Measurements from ENCODE around the gene AP3B2.

Gene AP3B2

GRCh38 chr15:82630033-82630432 is 79.6 kb downstream of the AP3B2 start:
- DNase-seq (ENCODE audit: low read depth in 1 of 2, low spot score in 1 of 2), result no peak
- no peak overlapping the region for H3K4me3 ChIP-seq (replicated peaks; ENCODE audit: insufficient read depth, low read length)
- no peak for TF ChIP-seq POLR2AphosphoS5 (IDR thresholded peaks at IDR 0.05; ENCODE audit: low read depth)
- no peak for TF ChIP-seq GABPA (IDR thresholded peaks at IDR 0.05; ENCODE audit: low read depth)
- TF ChIP-seq SPI1 (IDR thresholded peaks at IDR 0.05; ENCODE audit: borderline replicate concordance, low read depth), result no peak
- no peak for TF ChIP-seq REST (IDR thresholded peaks at IDR 0.05; ENCODE audit: insufficient replicate concordance, low read depth)
- TF ChIP-seq CTCF (IDR thresholded peaks at IDR 0.05; ENCODE audit: insufficient read depth, low read length), result no peak

GRCh38 chr15:82625136-82625535 is 84.5 kb downstream of the AP3B2 start:
- no peak for TF ChIP-seq SPI1 (IDR thresholded peaks at IDR 0.05; ENCODE audit: borderline replicate concordance, low read depth)
- no peak overlapping the region for H3K27ac ChIP-seq (replicated peaks)
- DNase-seq (ENCODE audit: low read depth in 1 of 2, low spot score in 1 of 2), result no peak
- no peaks in the 10 kb centered on the region for H3K27me3 ChIP-seq (ENCODE audit: insufficient read depth, poor library complexity, severe bottlenecking)
- no peak overlapping the region for H3K4me3 ChIP-seq (replicated peaks; ENCODE audit: insufficient read depth, low read length)

More at GRCh38 chr15:82630033-82630432, 79.6 kb downstream of the AP3B2 start:
- H3K27me3 ChIP-seq (ENCODE audit: insufficient read depth, poor library complexity, severe bottlenecking), result peaks cover 2% of the 10 kb centered on the region
- H3K27ac ChIP-seq (replicated peaks), result no peak overlapping the region

- no peak for TF ChIP-seq POLR2AphosphoS5 (IDR thresholded peaks at IDR 0.05; ENCODE audit: low read depth)
- TF ChIP-seq SPI1 (IDR thresholded peaks at IDR 0.05; ENCODE audit: borderline replicate concordance, low read depth), result no peak
- TF ChIP-seq GABPA (IDR thresholded peaks at IDR 0.05; ENCODE audit: low read depth), result no peak
- TF ChIP-seq REST (IDR thresholded peaks at IDR 0.05; ENCODE audit: insufficient replicate concordance, low read depth), result no peak
- TF ChIP-seq CTCF (IDR thresholded peaks at IDR 0.05; ENCODE audit: insufficient read depth, low read length), result no peak
- DNase-seq (ENCODE audit: low read depth in 1 of 2, low spot score in 1 of 2), result no peak
- Histone ChIP-seq H3K27me3 (ENCODE audit: insufficient read depth, poor library complexity, severe bottlenecking) (no peaks in the 10 kb centered on the region), H3K27ac (replicated peaks) (no peak overlapping the region), H3K4me3 (replicated peaks; ENCODE audit: insufficient read depth, low read length) (no peak overlapping the region)
Measured at GRCh38 chr15:82624438-82624837, 85.2 kb downstream of the AP3B2 start.

- TF ChIP-seq GABPA (IDR thresholded peaks at IDR 0.05; ENCODE audit: low read depth) (no peak), SPI1 (IDR thresholded peaks at IDR 0.05; ENCODE audit: borderline replicate concordance, low read depth) (no peak), REST (IDR thresholded peaks at IDR 0.05; ENCODE audit: insufficient replicate concordance, low read depth) (no peak), CTCF (IDR thresholded peaks at IDR 0.05; ENCODE audit: insufficient read depth, low read length) (no peak), POLR2AphosphoS5 (IDR thresholded peaks at IDR 0.05; ENCODE audit: low read depth) (no peak)
- Histone ChIP-seq H3K27ac (replicated peaks) (no peak overlapping the region), H3K4me3 (replicated peaks; ENCODE audit: insufficient read depth, low read length) (no peak overlapping the region), H3K27me3 (ENCODE audit: insufficient read depth, poor library complexity, severe bottlenecking) (no peaks in the 10 kb centered on the region)
- no peak for DNase-seq (ENCODE audit: low read depth in 1 of 2, low spot score in 1 of 2)
Measured at GRCh38 chr15:82624008-82624407, 85.7 kb downstream of the AP3B2 start.

Measured in HL-60 (cell line).